Measurements from ENCODE around the gene NHLRC1. TPM values are rescaled to one million over a fixed set of nuclear protein-coding genes. Genes with fewer than 3 reads are reported as not detected.

Gene NHLRC1
- total and polyA plus RNA-seq, 7 experiments from 2014 or later = 0.39 to 1.9 (median 1.1) TPM

DNA sequence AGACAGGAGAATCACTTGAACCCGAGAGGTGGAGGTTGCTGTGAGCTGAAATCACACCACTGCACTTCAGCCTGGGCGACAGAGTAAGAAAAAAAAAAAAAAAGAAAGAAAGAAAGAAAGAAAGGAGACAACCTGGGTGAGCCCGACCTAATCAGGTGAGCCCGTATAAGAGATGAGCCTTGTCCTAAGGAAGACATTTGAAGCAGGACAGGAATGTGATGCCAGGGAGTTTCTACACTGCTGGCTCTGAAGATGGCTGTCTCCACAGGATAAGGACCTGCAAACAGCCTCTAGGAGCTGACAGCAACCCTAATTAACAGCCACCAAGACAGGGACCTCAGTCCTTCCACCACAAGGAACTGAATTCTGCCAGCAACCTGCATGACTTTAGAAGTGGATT lies 41.9 kb downstream of the NHLRC1 start:
- CTCF ChIA-PET = no interaction called here

GRCh38 chr6:18078866-18079265 lies 43.6 kb downstream of the NHLRC1 start:
- Histone ChIP-seq H3K27ac (ENCODE audit: low read depth, low read length) (no peak overlapping the region), H3K4me3 (ENCODE audit: low read length) (no peak overlapping the region), H3K27me3 (ENCODE audit: control insufficient read depth in 2 of 2, insufficient read depth in 2 of 2, low read length in 2 of 2) (no peaks in the 10 kb centered on the region), H3K4me1 (ENCODE audit: control insufficient read depth in 2 of 2, insufficient read depth in 2 of 2, low read length in 2 of 2) (no peaks in the 10 kb centered on the region), H3K9me3 (ENCODE audit: control insufficient read depth in 2 of 3, low read length in 3 of 3) (no peaks in the 10 kb centered on the region), H3K36me3 (ENCODE audit: control insufficient read depth in 2 of 3, insufficient read depth in 3 of 3, low read length in 3 of 3) (no peaks in the 10 kb centered on the region)
- Mint-ChIP-seq H3K9me3 (peaks cover 3 to 23% (median 12%) of the 10 kb centered on the region in 11 donors), H3K4me3 (no peak overlapping the region), H3K36me3 (peaks cover 0 to 4% (median 0%) of the 10 kb centered on the region in 5 donors), H3K4me1 (no peaks in the 10 kb centered on the region), H3K27me3 (peaks cover 2 to 23% (median 16%) of the 10 kb centered on the region in 5 donors), H3K27ac (no peak overlapping the region)
- CTCF ChIA-PET = no interaction called here
- DNase-seq (no peak), ATAC-seq (peak; percentile 37)
- intact Hi-C loops (cut with micrococcal nuclease) = no loop called here
- POLR2A ChIA-PET = no interaction called here

More for the DNA sequence above, 41.9 kb downstream of the NHLRC1 start:
- H3K36me3 ChIP-seq (ENCODE audit: control insufficient read depth in 2 of 3, insufficient read depth in 3 of 3, low read length in 3 of 3) = no peaks in the 10 kb centered on the region
- peaks cover 2 to 22% (median 12%) of the 10 kb centered on the region in 5 donors for H3K27me3 Mint-ChIP-seq
- intact Hi-C loops (cut with micrococcal nuclease) = no loop called here
- H3K27ac ChIP-seq (ENCODE audit: low read depth, low read length) = no peak overlapping the region
- no peaks in the 10 kb centered on the region for H3K27me3 ChIP-seq (ENCODE audit: control insufficient read depth in 2 of 2, insufficient read depth in 2 of 2, low read length in 2 of 2)
- H3K4me3 ChIP-seq (ENCODE audit: low read length) = no peak overlapping the region
- H3K4me1 ChIP-seq (ENCODE audit: control insufficient read depth in 2 of 2, insufficient read depth in 2 of 2, low read length in 2 of 2) = no peaks in the 10 kb centered on the region
- H3K9me3 ChIP-seq (ENCODE audit: control insufficient read depth in 2 of 3, low read length in 3 of 3) = no peaks in the 10 kb centered on the region
- DNase-seq = no peak
- no peak overlapping the region for H3K4me3 Mint-ChIP-seq
- H3K27ac Mint-ChIP-seq = no peak overlapping the region
- no peak for ATAC-seq
- peaks cover 0 to 13% (median 6%) of the 10 kb centered on the region in 11 donors for H3K9me3 Mint-ChIP-seq
- POLR2A ChIA-PET = no interaction called here
- no peaks in the 10 kb centered on the region for H3K4me1 Mint-ChIP-seq
- peaks cover 0 to 4% (median 0%) of the 10 kb centered on the region in 5 donors for H3K36me3 Mint-ChIP-seq

DNA sequence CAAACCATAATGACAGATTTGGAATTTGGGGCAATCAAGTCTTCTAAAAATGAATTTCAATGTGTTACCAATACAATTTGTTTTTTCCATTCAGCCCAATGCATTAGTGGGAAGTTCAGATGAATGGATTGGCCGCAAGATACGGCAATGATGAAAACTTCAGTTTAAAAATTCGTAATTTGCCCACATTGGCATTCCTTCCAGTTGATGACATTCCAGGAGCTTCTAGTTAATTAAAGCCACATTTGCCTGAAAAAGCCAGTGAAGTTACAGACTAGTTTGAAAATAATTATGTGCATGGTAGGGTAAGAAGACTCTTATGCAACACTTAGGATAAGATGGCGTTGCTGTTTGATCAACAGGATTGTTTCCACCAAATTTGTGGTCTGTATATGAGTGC lies 46.2 kb downstream of the NHLRC1 start:
- H3K27me3 Mint-ChIP-seq = peaks cover 0 to 39% (median 20%) of the 10 kb centered on the region in 5 donors
- H3K9me3 ChIP-seq (ENCODE audit: control insufficient read depth in 2 of 3, low read length in 3 of 3) = no peaks in the 10 kb centered on the region
- H3K4me1 Mint-ChIP-seq = no peaks in the 10 kb centered on the region
- H3K9me3 Mint-ChIP-seq = peaks cover 3 to 27% (median 12%) of the 10 kb centered on the region in 11 donors
- H3K4me1 ChIP-seq (ENCODE audit: control insufficient read depth in 2 of 2, insufficient read depth in 2 of 2, low read length in 2 of 2) = no peaks in the 10 kb centered on the region
- ChIA-PET CTCF (interaction anchor here (0.6 kb wide), 1 partner anchor 9 kb away, joined by 3 read pairs; no protein-coding TSS in a partner anchor), POLR2A (no interaction called here)
- no peak for DNase-seq
- H3K36me3 Mint-ChIP-seq = peaks cover 0 to 4% (median 0%) of the 10 kb centered on the region in 5 donors
- H3K27ac Mint-ChIP-seq = no peak overlapping the region
- intact Hi-C loops (cut with micrococcal nuclease) = no loop called here
- no peaks in the 10 kb centered on the region for H3K36me3 ChIP-seq (ENCODE audit: control insufficient read depth in 2 of 3, insufficient read depth in 3 of 3, low read length in 3 of 3)
- no peak overlapping the region for H3K27ac ChIP-seq (ENCODE audit: low read depth, low read length)
- H3K4me3 Mint-ChIP-seq = no peak overlapping the region
- no peak overlapping the region for H3K4me3 ChIP-seq (ENCODE audit: low read length)
- ATAC-seq = no peak
- no peaks in the 10 kb centered on the region for H3K27me3 ChIP-seq (ENCODE audit: control insufficient read depth in 2 of 2, insufficient read depth in 2 of 2, low read length in 2 of 2)

DNA sequence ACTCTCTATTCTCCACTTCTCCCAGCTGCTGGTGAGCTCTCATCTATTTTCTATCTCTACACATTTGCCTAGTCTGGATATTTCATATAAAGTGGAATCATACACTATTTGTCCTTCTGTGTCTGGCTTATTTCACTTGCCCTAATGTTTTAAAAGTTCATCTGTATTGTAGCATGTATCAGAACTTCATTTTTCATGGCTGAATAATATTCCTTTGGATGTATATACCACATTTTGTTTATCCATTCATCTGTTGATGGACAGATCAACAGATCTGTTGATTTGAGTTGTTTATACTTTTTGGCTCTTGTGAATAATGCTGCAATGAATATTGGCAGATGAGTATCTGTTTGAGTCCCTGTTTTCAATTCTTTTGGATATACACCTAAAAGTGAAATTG lies 49.6 kb downstream of the NHLRC1 start:
- ChIA-PET CTCF (no interaction called here), POLR2A (no interaction called here)
- no peak overlapping the region for H3K27ac ChIP-seq (ENCODE audit: low read depth, low read length)
- ATAC-seq (no peak), DNase-seq (no peak)
- H3K36me3 ChIP-seq (ENCODE audit: control insufficient read depth in 2 of 3, insufficient read depth in 3 of 3, low read length in 3 of 3) = no peaks in the 10 kb centered on the region
- intact Hi-C loops (cut with micrococcal nuclease) = no loop called here
- H3K4me1 ChIP-seq (ENCODE audit: control insufficient read depth in 2 of 2, insufficient read depth in 2 of 2, low read length in 2 of 2) = no peaks in the 10 kb centered on the region
- H3K27me3 ChIP-seq (ENCODE audit: control insufficient read depth in 2 of 2, insufficient read depth in 2 of 2, low read length in 2 of 2) = no peaks in the 10 kb centered on the region
- Mint-ChIP-seq H3K9me3 (peaks cover 3 to 27% (median 12%) of the 10 kb centered on the region in 11 donors), H3K27me3 (peaks cover 0 to 40% (median 29%) of the 10 kb centered on the region in 5 donors), H3K4me3 (no peak overlapping the region), H3K36me3 (peaks cover 0 to 4% (median 0%) of the 10 kb centered on the region in 5 donors), H3K4me1 (no peaks in the 10 kb centered on the region), H3K27ac (no peak overlapping the region)
- no peaks in the 10 kb centered on the region for H3K9me3 ChIP-seq (ENCODE audit: control insufficient read depth in 2 of 3, low read length in 3 of 3)
- H3K4me3 ChIP-seq (ENCODE audit: low read length) = no peak overlapping the region

- Mint-ChIP-seq H3K9me3 (peaks cover 0 to 16% (median 6%) of the 10 kb centered on the region in 11 donors), H3K27ac (no peak overlapping the region), H3K36me3 (no peaks in the 10 kb centered on the region), H3K4me3 (no peak overlapping the region), H3K27me3 (peaks cover 0 to 27% (median 21%) of the 10 kb centered on the region in 5 donors), H3K4me1 (no peaks in the 10 kb centered on the region)
- Histone ChIP-seq H3K27ac (ENCODE audit: low read depth, low read length) (no peak overlapping the region), H3K9me3 (ENCODE audit: control insufficient read depth in 2 of 3, low read length in 3 of 3) (no peaks in the 10 kb centered on the region), H3K4me3 (ENCODE audit: low read length) (no peak overlapping the region), H3K4me1 (ENCODE audit: control insufficient read depth in 2 of 2, insufficient read depth in 2 of 2, low read length in 2 of 2) (no peaks in the 10 kb centered on the region), H3K36me3 (ENCODE audit: control insufficient read depth in 2 of 3, insufficient read depth in 3 of 3, low read length in 3 of 3) (no peaks in the 10 kb centered on the region), H3K27me3 (ENCODE audit: control insufficient read depth in 2 of 2, insufficient read depth in 2 of 2, low read length in 2 of 2) (no peaks in the 10 kb centered on the region)
- POLR2A ChIA-PET = no interaction called here
- no peak for ATAC-seq
- no peak for DNase-seq
- intact Hi-C loops (cut with micrococcal nuclease) = no loop called here
- CTCF ChIA-PET = no interaction called here
Observed at GRCh38 chr6:18070486-18070885, 52.0 kb downstream of the NHLRC1 start.

Other genes starting within 250 kb of the NHLRC1 start
- 10 to 100 TPM in 1 of 5 experiments, 1 to 10 TPM in 1, under 1 TPM in 3; 0.05 to 21.0 (median 0.97) TPM for gene KIF13A, start 135.0 kb downstream of the NHLRC1 start, total RNA-seq
- not detected for gene KIF13A, start 135.0 kb downstream of the NHLRC1 start, polyA plus RNA-seq
- gene TPMT, start 32.4 kb upstream of the NHLRC1 start, total RNA-seq = 1 to 10 TPM; 2.9 to 6.1 (median 5.0) TPM
- 10 to 100 TPM in 1 of 2 donors, 1 to 10 TPM in 1; 9.5 to 13.1 TPM for gene TPMT, start 32.4 kb upstream of the NHLRC1 start, polyA plus RNA-seq
- gene KDM1B, start 32.7 kb upstream of the NHLRC1 start, total RNA-seq = 10 to 100 TPM in 3 of 5 experiments, 1 to 10 TPM in 2; 7.3 to 25.4 (median 12.5) TPM
- gene KDM1B, start 32.7 kb upstream of the NHLRC1 start, polyA plus RNA-seq = 1 to 10 TPM; 1.3 to 3.4 TPM
- gene DEK, start 141.9 kb upstream of the NHLRC1 start, total RNA-seq = 100 to 1,000 TPM in 3 of 5 experiments, 10 to 100 TPM in 2; 49.6 to 174 (median 101) TPM
- 10 to 100 TPM; 41.6 to 51.6 TPM for gene DEK, start 141.9 kb upstream of the NHLRC1 start, polyA plus RNA-seq